Globus pallidus (tissue), 1 donor: ENCODE data around the gene SPRR3.

Experiments used
- DNase-seq: peaks from one replicate; pipeline ENCODE4 v3.0.0-alpha.2; 2015; ENCODE audit warnings: low spot score

Gene SPRR3

GRCh38 chr1:153001382-153001781 lies at the start of gene SPRR3:
TSS of gene SPRR3 (plus strand) at chr1:153001749. CDS start at chr1:153003021, 1,272 bp downstream.
- no peak for DNase-seq

GRCh38 chr1:152953761-152954160 lies 47.8 kb upstream of the SPRR3 start:
- no peak for DNase-seq

- DNase-seq = no peak
Observed at GRCh38 chr1:152954436-152954835, 47.1 kb upstream of the SPRR3 start.

- DNase-seq = no peak
Observed at GRCh38 chr1:152957561-152957960, 44.0 kb upstream of the SPRR3 start.

- no peak for DNase-seq
Observed at GRCh38 chr1:152959273-152959672, 42.3 kb upstream of the SPRR3 start.

- no peak for DNase-seq
Observed at GRCh38 chr1:152959801-152960451, 41.6 kb upstream of the SPRR3 start.

- DNase-seq = no peak
Observed at GRCh38 chr1:152960452-152961044, 41.0 kb upstream of the SPRR3 start.

- DNase-seq = no peak
Observed at GRCh38 chr1:152961226-152961891, 40.2 kb upstream of the SPRR3 start.

GRCh38 chr1:152962876-152963415 lies 38.6 kb upstream of the SPRR3 start:
- no peak for DNase-seq

GRCh38 chr1:152964536-152964935 lies 37.0 kb upstream of the SPRR3 start:
- no peak for DNase-seq

GRCh38 chr1:152965853-152966252 lies 35.7 kb upstream of the SPRR3 start:
- DNase-seq = no peak

- no peak for DNase-seq
Observed at GRCh38 chr1:152967201-152967600, 34.3 kb upstream of the SPRR3 start.

- DNase-seq = no peak
Observed at GRCh38 chr1:152968248-152968647, 33.3 kb upstream of the SPRR3 start.

- DNase-seq = no peak
Observed at GRCh38 chr1:152969036-152969435, 32.5 kb upstream of the SPRR3 start.

GRCh38 chr1:152970495-152970894 lies 31.1 kb upstream of the SPRR3 start, which contains the start of gene SPRR4:
TSS of gene SPRR4 (plus strand) at chr1:152970648. CDS start at chr1:152971891, 1,243 bp downstream.
- DNase-seq = no peak

GRCh38 chr1:152972196-152972886 lies 29.2 kb upstream of the SPRR3 start:
- no peak for DNase-seq

GRCh38 chr1:152976688-152977087 lies 24.9 kb upstream of the SPRR3 start:
- DNase-seq = no peak

- no peak for DNase-seq
Observed at GRCh38 chr1:152977614-152978013, 23.9 kb upstream of the SPRR3 start.

GRCh38 chr1:152980676-152981075 lies 20.9 kb upstream of the SPRR3 start:
- DNase-seq = no peak

- DNase-seq = no peak
Observed at GRCh38 chr1:152981146-152981871, 20.2 kb upstream of the SPRR3 start.

- no peak for DNase-seq
Observed at GRCh38 chr1:152982076-152982475, 19.5 kb upstream of the SPRR3 start.

- DNase-seq = no peak
Observed at GRCh38 chr1:152983234-152983633, 18.3 kb upstream of the SPRR3 start.
